GM12875 (cell line): ENCODE results near the gene SLC16A8.
"Not testable (repeated sequence)": the region's sequence is repeated elsewhere in the genome, so short reads cannot be mapped to it uniquely, and the experiment has no call there.

Source experiments
- H3K4me3 ChIP-seq: one replicate; pipeline ENCODE4 v1.5.1; 2011; ENCODE audit warnings: low read depth, low read length, control low read depth
- TF ChIP-seq, protein P1 (sequence below): IDR thresholded peaks from 2 replicates; pipeline ENCODE4 v1.5.1; 2011; ENCODE audit warnings: low read depth, mild to moderate bottlenecking, control low read depth, inconsistent platforms, low read length, moderate library complexity, borderline replicate concordance; ENCODE audit not compliant: insufficient read depth

Gene SLC16A8

DNA sequence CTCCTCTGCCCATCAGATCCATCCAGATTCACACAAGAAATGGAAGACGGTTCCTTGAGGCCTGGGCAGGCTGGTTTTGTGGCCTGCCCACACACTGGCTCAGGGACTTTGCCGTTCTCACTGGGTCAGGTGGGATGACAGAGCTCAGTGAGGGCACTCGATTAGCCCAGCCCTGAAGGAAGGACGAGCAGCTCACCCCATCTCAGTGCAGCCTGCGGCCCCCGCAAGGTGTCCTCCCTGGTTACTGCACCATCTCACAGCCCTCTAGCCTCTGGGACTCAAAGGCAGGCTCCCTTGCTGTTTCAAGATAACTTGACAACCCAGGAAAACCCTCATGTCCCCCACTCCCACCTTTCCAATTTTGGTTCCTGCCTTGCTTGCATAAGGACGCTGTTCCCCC, 4.2 kb downstream of the SLC16A8 start:
- no peak overlapping the region for H3K4me3 ChIP-seq
- TF ChIP-seq, protein P1, sequence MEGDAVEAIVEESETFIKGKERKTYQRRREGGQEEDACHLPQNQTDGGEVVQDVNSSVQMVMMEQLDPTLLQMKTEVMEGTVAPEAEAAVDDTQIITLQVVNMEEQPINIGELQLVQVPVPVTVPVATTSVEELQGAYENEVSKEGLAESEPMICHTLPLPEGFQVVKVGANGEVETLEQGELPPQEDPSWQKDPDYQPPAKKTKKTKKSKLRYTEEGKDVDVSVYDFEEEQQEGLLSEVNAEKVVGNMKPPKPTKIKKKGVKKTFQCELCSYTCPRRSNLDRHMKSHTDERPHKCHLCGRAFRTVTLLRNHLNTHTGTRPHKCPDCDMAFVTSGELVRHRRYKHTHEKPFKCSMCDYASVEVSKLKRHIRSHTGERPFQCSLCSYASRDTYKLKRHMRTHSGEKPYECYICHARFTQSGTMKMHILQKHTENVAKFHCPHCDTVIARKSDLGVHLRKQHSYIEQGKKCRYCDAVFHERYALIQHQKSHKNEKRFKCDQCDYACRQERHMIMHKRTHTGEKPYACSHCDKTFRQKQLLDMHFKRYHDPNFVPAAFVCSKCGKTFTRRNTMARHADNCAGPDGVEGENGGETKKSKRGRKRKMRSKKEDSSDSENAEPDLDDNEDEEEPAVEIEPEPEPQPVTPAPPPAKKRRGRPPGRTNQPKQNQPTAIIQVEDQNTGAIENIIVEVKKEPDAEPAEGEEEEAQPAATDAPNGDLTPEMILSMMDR = no peak

DNA sequence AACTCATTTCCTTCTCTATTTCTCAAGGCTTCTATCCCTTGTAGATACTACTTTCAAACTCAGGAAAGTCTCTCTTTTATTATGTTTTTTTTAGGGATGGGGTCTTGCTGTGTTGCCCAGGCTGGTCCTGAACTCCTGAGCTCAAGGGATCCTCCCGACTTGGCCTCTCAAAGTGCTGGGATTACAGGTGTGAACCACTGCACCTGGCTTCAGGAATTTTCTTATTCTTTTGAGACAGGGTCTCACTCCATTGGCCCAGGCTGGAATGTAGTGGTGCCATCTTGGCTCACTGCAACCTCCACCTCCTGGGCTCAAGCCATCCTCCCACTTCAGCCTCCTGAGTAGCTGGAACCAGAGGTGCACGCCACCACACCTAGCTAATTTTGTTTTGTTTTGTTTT, 4.8 kb downstream of the SLC16A8 start:
- not testable (repeated sequence) for H3K4me3 ChIP-seq

DNA sequence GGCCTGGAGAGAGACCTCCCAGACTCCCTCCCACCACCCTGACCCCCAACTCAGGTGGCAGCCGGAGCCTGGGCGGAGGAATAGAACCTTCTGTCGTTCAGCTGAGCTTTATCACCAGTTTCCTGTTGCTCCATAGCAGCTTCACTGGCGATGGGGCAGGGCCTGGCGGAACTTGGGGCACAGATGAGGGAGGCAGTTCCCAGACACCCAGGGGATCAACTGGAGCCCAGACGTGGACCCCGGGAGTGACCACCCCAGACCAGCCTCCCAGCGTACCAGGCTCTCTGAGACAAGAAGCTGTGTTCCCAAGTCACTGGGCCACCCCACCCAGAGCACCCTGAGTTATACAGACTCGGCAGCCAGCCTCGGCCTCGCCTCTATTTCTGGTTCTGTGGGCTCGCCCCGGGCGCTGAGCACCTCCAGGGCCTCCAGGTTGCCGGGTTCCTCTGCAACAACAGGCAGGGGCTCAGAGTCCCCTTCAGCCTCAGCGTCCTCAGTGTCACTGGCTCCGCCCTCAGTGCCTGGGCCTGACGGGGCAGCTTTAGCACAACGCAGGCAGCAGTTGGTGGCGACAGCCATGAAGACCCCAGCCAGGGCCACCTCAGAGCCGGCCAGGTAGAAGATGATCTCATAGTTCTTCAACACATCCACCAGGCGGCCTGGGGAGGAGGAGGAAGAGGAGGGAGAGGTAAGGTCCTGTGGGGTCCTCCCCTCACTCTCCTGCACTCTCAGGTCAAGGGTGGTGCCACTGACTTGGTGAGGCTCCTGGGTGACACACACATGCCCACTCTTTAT, 5.7 kb downstream of the SLC16A8 start:
- H3K4me3 ChIP-seq = no peak overlapping the region
- TF ChIP-seq, protein P1 = no peak

DNA sequence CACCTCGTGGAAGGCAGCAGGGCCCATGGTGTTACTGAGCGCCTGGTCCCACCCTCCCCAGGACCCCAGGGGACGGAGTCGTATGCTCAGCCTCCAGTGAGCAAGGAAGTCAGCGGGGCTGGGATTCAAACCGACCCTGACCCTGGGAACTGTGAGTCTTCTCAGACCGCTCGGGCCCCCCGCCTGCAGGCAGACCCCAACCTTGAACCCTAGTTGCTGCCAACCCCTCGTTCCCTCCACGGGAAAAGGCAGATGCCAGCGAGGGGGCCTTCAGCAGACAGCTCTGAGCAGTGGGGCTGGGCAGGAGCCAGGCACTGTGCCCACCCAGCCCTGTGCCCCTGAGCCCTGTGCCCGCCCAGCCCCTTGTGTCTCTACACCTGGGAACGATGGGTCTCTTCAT, 6.4 kb downstream of the SLC16A8 start:
- TF ChIP-seq, protein P1 = no peak
- no peak overlapping the region for H3K4me3 ChIP-seq

DNA sequence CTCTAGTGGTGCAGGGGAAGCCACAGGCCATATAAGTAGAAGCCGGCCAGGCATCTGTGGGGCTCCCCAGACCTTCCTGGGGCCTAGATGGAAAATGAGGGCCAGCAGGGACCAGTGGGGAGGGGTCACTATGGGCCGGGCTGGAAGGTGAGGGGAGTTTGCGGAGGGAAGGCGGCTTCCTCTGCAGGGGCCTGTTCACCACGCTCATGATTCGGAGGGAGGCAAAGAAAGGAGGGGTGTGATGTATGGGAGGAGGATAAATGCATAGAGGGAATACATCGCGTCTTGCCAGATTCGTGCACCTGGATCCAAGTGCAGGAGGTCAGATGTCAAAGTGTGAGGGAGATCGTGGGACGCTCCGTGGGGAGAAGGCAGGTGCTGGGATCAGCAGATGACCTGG, 6.9 kb downstream of the SLC16A8 start:
- TF ChIP-seq, protein P1 = no peak
- H3K4me3 ChIP-seq = no peak overlapping the region

DNA sequence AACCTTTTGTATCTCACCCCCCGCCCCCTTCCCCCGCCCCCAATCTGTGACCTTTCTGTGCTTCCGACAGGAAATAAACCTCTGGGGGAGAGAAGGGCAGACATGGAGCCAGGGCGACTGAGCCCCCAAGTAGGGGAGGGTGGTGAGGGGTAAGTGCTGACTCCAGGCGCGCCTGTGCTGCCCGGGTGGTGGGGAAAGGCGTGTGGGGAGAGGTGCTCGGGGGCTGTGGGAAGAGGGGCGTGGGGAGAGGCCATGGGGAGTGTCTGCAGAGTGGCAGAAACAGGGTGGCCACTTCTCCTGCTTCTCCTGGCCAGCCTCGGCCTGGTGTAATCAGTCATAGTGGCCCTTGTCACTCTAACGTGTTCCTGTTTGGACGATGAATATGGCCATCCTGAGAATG, 8.0 kb downstream of the SLC16A8 start:
- no peak overlapping the region for H3K4me3 ChIP-seq
- TF ChIP-seq, protein P1 = no peak

DNA sequence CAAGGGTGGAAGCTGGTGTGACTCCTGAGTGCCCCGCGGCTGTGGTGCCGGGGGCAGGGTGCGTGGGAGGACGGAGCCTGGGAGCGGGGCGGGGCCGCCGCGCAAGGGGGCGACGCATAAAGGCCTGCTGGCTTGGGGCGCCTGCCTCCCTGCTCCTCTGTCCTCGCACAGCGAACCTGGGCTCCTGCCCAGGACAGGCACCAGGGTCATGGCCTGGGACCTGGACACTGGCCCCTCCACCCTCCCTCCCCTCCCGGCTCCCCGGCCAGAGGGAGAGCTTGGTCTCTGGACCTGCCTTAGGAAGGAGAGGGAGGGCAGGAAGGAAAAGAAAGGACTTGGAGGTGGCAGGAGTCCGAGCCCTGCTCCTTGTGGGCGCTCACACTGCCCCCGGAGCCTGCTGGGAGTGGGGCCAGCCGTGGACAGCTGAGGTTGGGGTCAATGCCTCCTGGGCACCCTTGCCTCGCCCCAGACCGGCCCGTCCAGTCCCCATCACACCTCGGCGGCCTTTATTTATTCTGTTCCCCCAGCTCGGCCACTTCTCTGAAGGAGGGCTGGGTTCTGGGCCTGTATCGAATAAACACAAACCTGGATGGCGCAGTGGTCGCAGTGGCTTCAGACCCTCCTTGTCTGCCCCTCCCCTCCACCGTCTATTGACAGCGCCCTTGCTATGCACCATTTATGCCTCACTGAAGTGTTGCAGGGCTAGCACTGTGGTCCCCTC, 8.7 kb downstream of the SLC16A8 start:
- TF ChIP-seq, protein P1 = no peak
- H3K4me3 ChIP-seq = no peak overlapping the region
